ENCODE results near the gene TMEM131L.

DNA sequence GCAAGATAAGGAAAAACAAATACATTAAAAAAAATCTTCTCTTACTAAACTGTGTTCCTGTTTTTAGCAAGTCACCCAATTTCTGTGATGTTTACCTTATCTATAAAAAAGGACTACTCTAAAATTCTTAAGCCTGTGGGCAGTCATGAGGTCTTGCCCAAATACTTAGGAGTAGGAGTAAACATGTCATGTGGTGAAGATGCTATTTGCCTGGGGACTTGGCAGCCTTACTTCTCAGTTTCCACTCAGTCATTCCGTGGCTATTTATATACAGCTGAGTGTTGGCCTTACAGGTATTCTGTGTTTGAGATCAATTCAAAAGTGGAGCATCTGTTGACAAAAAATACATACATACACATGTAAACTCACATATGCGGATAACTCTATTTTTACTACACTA is 128.1 kb downstream of the TMEM131L start:
- TF ChIP-seq, protein P1, sequence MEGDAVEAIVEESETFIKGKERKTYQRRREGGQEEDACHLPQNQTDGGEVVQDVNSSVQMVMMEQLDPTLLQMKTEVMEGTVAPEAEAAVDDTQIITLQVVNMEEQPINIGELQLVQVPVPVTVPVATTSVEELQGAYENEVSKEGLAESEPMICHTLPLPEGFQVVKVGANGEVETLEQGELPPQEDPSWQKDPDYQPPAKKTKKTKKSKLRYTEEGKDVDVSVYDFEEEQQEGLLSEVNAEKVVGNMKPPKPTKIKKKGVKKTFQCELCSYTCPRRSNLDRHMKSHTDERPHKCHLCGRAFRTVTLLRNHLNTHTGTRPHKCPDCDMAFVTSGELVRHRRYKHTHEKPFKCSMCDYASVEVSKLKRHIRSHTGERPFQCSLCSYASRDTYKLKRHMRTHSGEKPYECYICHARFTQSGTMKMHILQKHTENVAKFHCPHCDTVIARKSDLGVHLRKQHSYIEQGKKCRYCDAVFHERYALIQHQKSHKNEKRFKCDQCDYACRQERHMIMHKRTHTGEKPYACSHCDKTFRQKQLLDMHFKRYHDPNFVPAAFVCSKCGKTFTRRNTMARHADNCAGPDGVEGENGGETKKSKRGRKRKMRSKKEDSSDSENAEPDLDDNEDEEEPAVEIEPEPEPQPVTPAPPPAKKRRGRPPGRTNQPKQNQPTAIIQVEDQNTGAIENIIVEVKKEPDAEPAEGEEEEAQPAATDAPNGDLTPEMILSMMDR (IDR thresholded peaks at IDR 0.05 in 2 of 3, conservative IDR thresholded peaks at IDR 0.05 in 1 of 3; ENCODE audit: borderline replicate concordance in 1 of 3, insufficient read depth in 1 of 3, low read depth in 2 of 3, low read length in 2 of 3): no peak
- TF ChIP-seq CEBPB (IDR thresholded peaks at IDR 0.05; ENCODE audit: low read depth) (no peak), POLR2A (IDR thresholded peaks at IDR 0.05; ENCODE audit: borderline replicate concordance, extremely low read depth, insufficient read depth, insufficient read length) (no peak), EZH2 (IDR thresholded peaks at IDR 0.05) (no peak), ZNF274 (IDR thresholded peaks at IDR 0.05; ENCODE audit: low read depth, low read length) (no peak), EZH2phosphoT487 (IDR thresholded peaks at IDR 0.05; ENCODE audit: borderline replicate concordance) (no peak), SP1 (IDR thresholded peaks at IDR 0.05; ENCODE audit: low read depth) (no peak), FOSL1 (IDR thresholded peaks at IDR 0.05; ENCODE audit: low read depth) (no peak)
- TF ChIP-seq, protein P2, sequence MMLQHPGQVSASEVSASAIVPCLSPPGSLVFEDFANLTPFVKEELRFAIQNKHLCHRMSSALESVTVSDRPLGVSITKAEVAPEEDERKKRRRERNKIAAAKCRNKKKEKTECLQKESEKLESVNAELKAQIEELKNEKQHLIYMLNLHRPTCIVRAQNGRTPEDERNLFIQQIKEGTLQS (IDR thresholded peaks at IDR 0.05): no peak
- TF ChIP-seq, protein P3, sequence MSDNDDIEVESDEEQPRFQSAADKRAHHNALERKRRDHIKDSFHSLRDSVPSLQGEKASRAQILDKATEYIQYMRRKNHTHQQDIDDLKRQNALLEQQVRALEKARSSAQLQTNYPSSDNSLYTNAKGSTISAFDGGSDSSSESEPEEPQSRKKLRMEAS (IDR thresholded peaks at IDR 0.05): no peak
